HepG2 (cell line): ENCODE data around the gene HECTD3. TPM values are rescaled to one million over a fixed set of nuclear protein-coding genes. Genes with fewer than 3 reads are reported as not detected.

ENCODE experiments used
- ARNTL ChIP-seq: sonication (generic); formaldehyde crosslinking; IDR thresholded peaks from 2 replicates; pipeline ENCODE4 v1.4.0; 2020; ENCODE audit warnings: mild to moderate bottlenecking, missing genetic modification reagents
- BCL6 ChIP-seq: IDR thresholded peaks from 2 replicates; pipeline ENCODE4 v1.6.1; 2016; ENCODE audit warnings: missing genetic modification reagents, missing compliant biosample characterization
- CBX1 ChIP-seq: IDR thresholded peaks from one replicate; pipeline ENCODE4 v1.6.1; 2016; ENCODE audit warnings: antibody characterized with exemption, low read depth
- CHD2 ChIP-seq: IDR thresholded peaks from 2 replicates; pipeline ENCODE4 v1.6.1; 2011; ENCODE audit warnings: low read depth, low read length, improper control_type of control experiment
- GRHL1 ChIP-seq: sonication (generic); formaldehyde crosslinking; conservative IDR thresholded peaks from 2 replicates; pipeline ENCODE4 v1.8.0; 2022; ENCODE audit warnings: missing genetic modification reagents
- HMGA1 ChIP-seq: sonication (generic); formaldehyde crosslinking; conservative IDR thresholded peaks from 2 replicates; pipeline ENCODE4 v1.4.0; 2020; ENCODE audit warnings: missing genetic modification reagents
- HNRNPK ChIP-seq: fragments of 200-400 bp; formaldehyde crosslinking; IDR thresholded peaks from 2 replicates; pipeline ENCODE4 v1.6.1; 2018; ENCODE audit warnings: low read length, low read depth, moderate library complexity, mild to moderate bottlenecking; ENCODE audit not compliant: poor library complexity, severe bottlenecking
- MEIS1 ChIP-seq: sonication (generic); formaldehyde crosslinking; IDR thresholded peaks from 2 replicates; pipeline ENCODE4 v1.9.0; 2021; ENCODE audit warnings: mild to moderate bottlenecking, missing genetic modification reagents, moderate library complexity, borderline replicate concordance
- NFRKB ChIP-seq: fragments of 450-650 bp; IDR thresholded peaks from 2 replicates; pipeline ENCODE4 v1.6.1; 2017
- PHF8 ChIP-seq: sonication (generic); formaldehyde crosslinking; IDR thresholded peaks from 2 replicates; pipeline ENCODE4 v1.5.0; 2020; ENCODE audit warnings: missing genetic modification reagents
- POGZ ChIP-seq: sonication (generic); formaldehyde crosslinking; IDR thresholded peaks from 2 replicates; pipeline ENCODE4 v1.4.0; 2020; ENCODE audit warnings: mild to moderate bottlenecking, missing genetic modification reagents
- REPIN1 ChIP-seq: sonication (generic); formaldehyde crosslinking; IDR thresholded peaks from 2 replicates; pipeline ENCODE4 v1.8.0; 2022; ENCODE audit warnings: missing genetic modification reagents, low read depth, mild to moderate bottlenecking, borderline replicate concordance
- STAT5B ChIP-seq: sonication (generic); formaldehyde crosslinking; IDR thresholded peaks from 2 replicates; pipeline ENCODE4 v1.4.0; 2020; ENCODE audit warnings: missing genetic modification reagents
- TERF1 ChIP-seq: sonication (generic); formaldehyde crosslinking; IDR thresholded peaks from 2 replicates; pipeline ENCODE4 v1.8.0; 2022; ENCODE audit warnings: mild to moderate bottlenecking, missing genetic modification reagents, moderate library complexity
- ZBTB20 ChIP-seq: sonication (generic); formaldehyde crosslinking; IDR thresholded peaks from 2 replicates; pipeline ENCODE4 v1.8.1; 2023; ENCODE audit warnings: missing genetic modification reagents, low read depth, mild to moderate bottlenecking, borderline replicate concordance
- ZBTB21 ChIP-seq: sonication (generic); formaldehyde crosslinking; IDR thresholded peaks from 2 replicates; pipeline ENCODE4 v1.4.0; 2020; ENCODE audit warnings: missing genetic modification reagents
- ZBTB42 ChIP-seq: sonication (generic); formaldehyde crosslinking; IDR thresholded peaks from 2 replicates; pipeline ENCODE4 v1.5.0; 2020; ENCODE audit warnings: mild to moderate bottlenecking, missing genetic modification reagents
- ZKSCAN8 ChIP-seq: IDR thresholded peaks from 2 replicates; pipeline ENCODE4 v1.6.1; 2016; ENCODE audit warnings: borderline replicate concordance, missing genetic modification reagents, missing compliant biosample characterization
- ZNF572 ChIP-seq: sonication (generic); formaldehyde crosslinking; IDR thresholded peaks from 2 replicates; pipeline ENCODE4 v1.5.1; 2020; ENCODE audit warnings: mild to moderate bottlenecking, missing genetic modification reagents
- ZNF644 ChIP-seq: IDR thresholded peaks from 2 replicates; pipeline ENCODE4 v1.6.1; 2016; ENCODE audit warnings: low read depth
- ZNF747 ChIP-seq: sonication (generic); formaldehyde crosslinking; IDR thresholded peaks from 2 replicates; pipeline ENCODE4 v1.8.1; 2023; ENCODE audit warnings: missing genetic modification reagents, mild to moderate bottlenecking, borderline replicate concordance
- ZNF772 ChIP-seq: sonication (generic); formaldehyde crosslinking; IDR thresholded peaks from 2 replicates; pipeline ENCODE4 v1.5.0; 2020; ENCODE audit warnings: mild to moderate bottlenecking, missing genetic modification reagents
- ZNF788 ChIP-seq: sonication (generic); formaldehyde crosslinking; IDR thresholded peaks from 2 replicates; pipeline ENCODE4 v1.5.0; 2020; ENCODE audit warnings: mild to moderate bottlenecking, missing genetic modification reagents, borderline replicate concordance
- ZSCAN25 ChIP-seq: sonication (generic); formaldehyde crosslinking; IDR thresholded peaks from 2 replicates; pipeline ENCODE4 v1.8.0; 2022; ENCODE audit warnings: mild to moderate bottlenecking, missing genetic modification reagents
- polyA plus RNA-seq, 8 experiments: library from polyadenylated mRNA; depleted of rRNA in 3 of 8; stranded (reverse) in 7 of 8; unstranded in 1 of 8; fragments of >200 nt; fragmentation: Illumina TruSeq in 4 of 8; extraction: Trizol in 4 of 8; gene quantifications; 2 replicates each; pipeline versions ENCODE4 v1.2.1 to v1.2.3, GENCODE V29; 2011 to 2016; ENCODE audit warnings: low read depth in 4 of 8, missing spikeins in 1 of 8, mixed read lengths in 1 of 8; ENCODE audit not compliant: insufficient read depth in 1 of 8
- total RNA-seq, 5 experiments: library from RNA; depleted of rRNA; stranded (reverse); fragments of >200 nt; fragmentation: Illumina TruSeq; extraction: Trizol; gene quantifications; 2 replicates each; pipeline ENCODE4 v1.2.3, GENCODE V29; 2016; ENCODE audit warnings: low read depth in 1 of 5
- TF ChIP-seq, protein P1 (sequence below): sonication (generic); formaldehyde crosslinking; IDR thresholded peaks from 2 replicates; pipeline ENCODE4 v1.8.0; 2022; ENCODE audit warnings: missing genetic modification reagents, mild to moderate bottlenecking, inconsistent platforms, borderline replicate concordance
- TF ChIP-seq, protein P2 (sequence below): sonication (generic); formaldehyde crosslinking; IDR thresholded peaks from 2 replicates; pipeline ENCODE4 v1.9.0; 2021; ENCODE audit warnings: missing genetic modification reagents, mild to moderate bottlenecking, borderline replicate concordance

The HECTD3 gene
- total and polyA plus RNA-seq, 2 of the 13 experiments (the other 11 are each of a cell fraction or from before 2014, with no cell fraction given) = 18.6 to 24.5 TPM

- TF ChIP-seq GRHL1 (no peak), REPIN1 (CRISPR knock-in tag) (no peak), MEIS1 (CRISPR knock-in tag) (no peak), BCL6 (CRISPR knock-in tag) (no peak), HNRNPK (peak; percentile 70), ZBTB20 (CRISPR knock-in tag) (no peak), NFRKB (no peak), PHF8 (CRISPR knock-in tag) (no peak; the same call in 1 of the 2 replicates), ARNTL (no peak), ZNF572 (CRISPR knock-in tag) (no peak), CHD2 (no peak), HMGA1 (CRISPR knock-in tag) (no peak), ZNF644 (CRISPR knock-in tag) (no peak), ZNF747 (CRISPR knock-in tag) (no peak), ZBTB21 (no peak), STAT5B (no peak), TERF1 (no peak), CBX1 (peak; percentile 84), ZNF788 (CRISPR knock-in tag) (peak; percentile 64), ZSCAN25 (CRISPR knock-in tag) (no peak), ZBTB42 (CRISPR knock-in tag) (no peak), ZKSCAN8 (no peak), POGZ (CRISPR knock-in tag) (no peak), ZNF772 (CRISPR knock-in tag) (0 out of 2 replicates have a peak, but pooled peaks have one; percentile 27)
- TF ChIP-seq, protein P1, sequence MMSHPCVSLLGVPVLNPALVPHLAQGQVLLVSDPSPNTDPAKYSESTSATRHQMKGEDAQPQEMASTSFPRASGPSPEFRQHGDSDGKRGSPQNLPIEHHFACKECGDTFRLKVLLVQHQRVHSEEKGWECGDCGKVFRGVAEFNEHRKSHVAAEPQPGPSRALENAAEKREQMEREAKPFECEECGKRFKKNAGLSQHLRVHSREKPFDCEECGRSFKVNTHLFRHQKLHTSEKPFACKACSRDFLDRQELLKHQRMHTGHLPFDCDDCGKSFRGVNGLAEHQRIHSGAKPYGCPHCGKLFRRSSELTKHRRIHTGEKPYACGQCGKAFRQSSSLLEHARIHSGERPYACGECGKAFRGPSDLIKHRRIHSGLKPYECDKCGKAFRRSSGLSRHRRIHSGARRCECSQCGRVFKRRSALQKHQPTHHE = 0 out of 2 replicates have a peak, but pooled peaks have one; percentile 32
- TF ChIP-seq, protein P2, sequence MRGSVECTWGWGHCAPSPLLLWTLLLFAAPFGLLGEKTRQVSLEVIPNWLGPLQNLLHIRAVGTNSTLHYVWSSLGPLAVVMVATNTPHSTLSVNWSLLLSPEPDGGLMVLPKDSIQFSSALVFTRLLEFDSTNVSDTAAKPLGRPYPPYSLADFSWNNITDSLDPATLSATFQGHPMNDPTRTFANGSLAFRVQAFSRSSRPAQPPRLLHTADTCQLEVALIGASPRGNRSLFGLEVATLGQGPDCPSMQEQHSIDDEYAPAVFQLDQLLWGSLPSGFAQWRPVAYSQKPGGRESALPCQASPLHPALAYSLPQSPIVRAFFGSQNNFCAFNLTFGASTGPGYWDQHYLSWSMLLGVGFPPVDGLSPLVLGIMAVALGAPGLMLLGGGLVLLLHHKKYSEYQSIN (CRISPR knock-in tag) = no peak
These were observed at the start of gene HECTD3 (continued) for GRCh38 chr1:45010855-45011811.
